Epithelial cell of proximal tubule (primary cell): ENCODE measurements around the gene PKNOX2. TPM values are rescaled to one million over a fixed set of nuclear protein-coding genes. Genes with fewer than 3 reads are reported as not detected.

Experiments
- DNase-seq: peaks from one replicate; pipeline ENCODE4 v3.0.0-alpha.2; 2011; ENCODE audit warnings: low read depth
- H3K4me3 ChIP-seq: 2 replicates; pipeline ENCODE4 v1.5.1; 2011; ENCODE audit warnings: low read depth, mild to moderate bottlenecking, low read length
- total RNA-seq: library from RNA; depleted of rRNA; stranded (reverse); fragments of >200 nt; gene quantifications from 2 replicates; pipeline ENCODE4 v1.2.3, GENCODE V29; 2015
- TF ChIP-seq, protein P1 (sequence below): conservative IDR thresholded peaks from 2 replicates; pipeline ENCODE4 v1.5.1; 2012; ENCODE audit warnings: low read depth, mild to moderate bottlenecking, low read length

The PKNOX2 gene
- total RNA-seq, 1 donor from 2014 or later = not detected

DNA sequence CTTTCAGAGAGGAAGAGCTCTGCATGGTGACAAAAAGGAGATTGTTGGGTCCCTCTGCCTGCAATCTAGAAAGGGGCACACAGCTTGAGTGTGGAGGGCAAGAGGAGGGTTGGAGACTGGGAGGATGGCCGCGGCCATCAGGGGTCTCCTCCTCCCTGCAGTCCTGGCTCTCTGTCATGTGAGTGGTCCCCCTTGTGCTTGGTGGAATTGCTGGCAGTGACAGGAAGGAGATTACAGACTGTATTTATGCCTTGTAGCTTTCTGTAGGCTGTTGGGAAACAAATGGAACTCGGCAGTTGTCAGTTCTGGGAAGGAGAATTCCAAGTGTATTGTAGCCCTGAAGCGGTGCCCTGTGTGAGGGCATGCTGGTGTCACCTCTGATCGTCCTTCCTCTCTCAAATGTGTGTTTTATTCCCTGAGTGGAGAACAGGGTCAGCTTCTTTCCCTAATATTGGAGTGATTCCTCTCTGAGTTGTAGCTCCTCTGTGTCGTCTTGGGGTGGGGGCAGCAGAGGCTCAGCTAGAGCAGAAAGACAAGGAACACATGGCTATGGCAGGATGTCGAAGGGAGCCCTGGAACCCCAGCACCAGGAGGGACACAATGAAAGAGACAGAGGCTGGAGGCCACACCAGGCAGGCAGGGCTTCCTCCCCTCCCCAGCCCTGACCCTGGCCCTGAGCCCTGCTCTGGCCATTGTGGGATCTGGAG is 163.1 kb downstream of the PKNOX2 start:
- TF ChIP-seq, protein P1, sequence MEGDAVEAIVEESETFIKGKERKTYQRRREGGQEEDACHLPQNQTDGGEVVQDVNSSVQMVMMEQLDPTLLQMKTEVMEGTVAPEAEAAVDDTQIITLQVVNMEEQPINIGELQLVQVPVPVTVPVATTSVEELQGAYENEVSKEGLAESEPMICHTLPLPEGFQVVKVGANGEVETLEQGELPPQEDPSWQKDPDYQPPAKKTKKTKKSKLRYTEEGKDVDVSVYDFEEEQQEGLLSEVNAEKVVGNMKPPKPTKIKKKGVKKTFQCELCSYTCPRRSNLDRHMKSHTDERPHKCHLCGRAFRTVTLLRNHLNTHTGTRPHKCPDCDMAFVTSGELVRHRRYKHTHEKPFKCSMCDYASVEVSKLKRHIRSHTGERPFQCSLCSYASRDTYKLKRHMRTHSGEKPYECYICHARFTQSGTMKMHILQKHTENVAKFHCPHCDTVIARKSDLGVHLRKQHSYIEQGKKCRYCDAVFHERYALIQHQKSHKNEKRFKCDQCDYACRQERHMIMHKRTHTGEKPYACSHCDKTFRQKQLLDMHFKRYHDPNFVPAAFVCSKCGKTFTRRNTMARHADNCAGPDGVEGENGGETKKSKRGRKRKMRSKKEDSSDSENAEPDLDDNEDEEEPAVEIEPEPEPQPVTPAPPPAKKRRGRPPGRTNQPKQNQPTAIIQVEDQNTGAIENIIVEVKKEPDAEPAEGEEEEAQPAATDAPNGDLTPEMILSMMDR = no peak
- H3K4me3 ChIP-seq = no peak overlapping the region
- no peak for DNase-seq

- H3K4me3 ChIP-seq = no peak overlapping the region
- no peak for DNase-seq
- TF ChIP-seq, protein P1 = no peak
These were observed 163.7 kb downstream of the PKNOX2 start for GRCh38 chr11:125328225-125328580.

DNA sequence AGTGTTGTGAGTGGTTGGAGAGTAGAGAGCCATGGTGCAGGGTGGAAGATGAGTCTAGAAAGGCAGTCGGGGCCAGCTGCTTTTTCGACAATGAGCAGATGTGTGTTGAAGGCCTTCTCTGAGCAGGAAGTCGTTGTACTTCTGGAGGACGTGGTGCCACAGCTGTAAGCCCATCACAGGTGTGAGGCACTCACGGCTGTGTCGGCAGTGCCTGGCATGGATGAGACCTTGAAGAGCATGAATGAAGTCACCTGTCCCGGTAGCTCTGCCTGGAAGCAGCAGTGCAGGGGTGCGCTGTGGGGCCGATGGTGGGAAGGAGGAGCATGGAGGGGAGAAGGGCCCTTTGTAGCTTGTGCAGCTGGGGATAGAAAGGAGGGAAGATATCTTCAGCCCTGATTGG is 165.2 kb downstream of the PKNOX2 start:
- DNase-seq = no peak

GRCh38 chr11:125330462-125331325 is 166.1 kb downstream of the PKNOX2 start:
- no peak for DNase-seq
- H3K4me3 ChIP-seq = no peak overlapping the region
- TF ChIP-seq, protein P1 = no peak

More for the DNA sequence above, 165.2 kb downstream of the PKNOX2 start:
- H3K4me3 ChIP-seq = no peak overlapping the region
- TF ChIP-seq, protein P1 = no peak

- TF ChIP-seq, protein P1 = no peak
- no peak overlapping the region for H3K4me3 ChIP-seq
- DNase-seq = no peak
These were observed 166.9 kb downstream of the PKNOX2 start for GRCh38 chr11:125331357-125332035.

- TF ChIP-seq, protein P1 = no peak
- no peak overlapping the region for H3K4me3 ChIP-seq
- DNase-seq = no peak
These were observed 168.3 kb downstream of the PKNOX2 start for GRCh38 chr11:125332821-125333220.
